Colonic mucosa (tissue), 4 donors: ENCODE data around the gene CALD1. TPM values are rescaled to one million over a fixed set of nuclear protein-coding genes. Genes with fewer than 3 reads are reported as not detected.

Experiments
- DNase-seq: peaks from one replicate; pipeline ENCODE4 v3.0.0-alpha.2; 2020
- H3K27ac ChIP-seq: fragments of 200-600 bp; one replicate; pipeline ENCODE4 v1.8.0; 2021
- H3K27me3 ChIP-seq: fragments of 200-600 bp; one replicate; pipeline ENCODE4 v1.8.0; 2021
- H3K36me3 ChIP-seq: fragments of 200-600 bp; one replicate; pipeline ENCODE4 v1.8.0; 2021
- H3K4me1 ChIP-seq: fragments of 200-600 bp; one replicate; pipeline ENCODE4 v1.8.0; 2021; ENCODE audit warnings: mild to moderate bottlenecking
- H3K4me3 ChIP-seq: fragments of 200-600 bp; one replicate; pipeline ENCODE4 v1.8.0; 2021
- H3K9ac ChIP-seq, 2 donors: one replicate each; pipeline ENCODE4 v1.7.0; 2013; ENCODE audit warnings: control low read depth in 2 of 2, low read depth in 2 of 2, low read length in 2 of 2
- H3K9me3 ChIP-seq: fragments of 200-600 bp; one replicate; pipeline ENCODE4 v1.8.0; 2021
- CTCF ChIP-seq: fragments of 200-600 bp; IDR thresholded peaks from one replicate; pipeline ENCODE4 v1.8.0; 2022; ENCODE audit warnings: antibody characterized with exemption, mild to moderate bottlenecking
- intact Hi-C: fragments of 100-400 bp; cut with DNase I; formaldehyde crosslinking; loops from one replicate; pipeline ENCODE4 v1.14.1; 2022
- total RNA-seq, 2 donors: library from RNA; stranded (reverse); fragmentation: NEBNext Ultra II Directional in 1 of 2; extraction: Animal tissue kit (Norgen Biotek cat#: 25700) in 1 of 2; gene quantifications; one replicate each; pipeline ENCODE4 v1.2.1, GENCODE V29; 2021
- donor health status: healthy.
- donor health status: DM: no; HTN: no; CAD: no.
- donor health status: DM: no; HTN: no; CAD: no.

CALD1 gene
- total RNA-seq, 2 donors from 2014 or later, result 27.4 to 193 TPM

GRCh38 chr7:134820295-134820694 lies 40.9 kb downstream of the CALD1 start:
- Histone ChIP-seq H3K4me3 (no peak overlapping the region), H3K27ac (no peak overlapping the region), H3K27me3 (no peaks in the 10 kb centered on the region), H3K9me3 (no peaks in the 10 kb centered on the region), H3K36me3 (no peaks in the 10 kb centered on the region), H3K9ac (no peak overlapping the region), H3K4me1 (no peaks in the 10 kb centered on the region)
- intact Hi-C loops, result no loop called here
- TF ChIP-seq CTCF, result no peak
- DNase-seq, result no peak

- Histone ChIP-seq H3K27ac (no peak overlapping the region), H3K9me3 (no peaks in the 10 kb centered on the region), H3K9ac (no peak overlapping the region), H3K4me3 (no peak overlapping the region), H3K36me3 (no peaks in the 10 kb centered on the region), H3K4me1 (no peaks in the 10 kb centered on the region), H3K27me3 (no peaks in the 10 kb centered on the region)
- no peak for TF ChIP-seq CTCF
- no peak for DNase-seq
- intact Hi-C loops, result no loop called here
These were observed 41.3 kb downstream of the CALD1 start for GRCh38 chr7:134820778-134821177.

GRCh38 chr7:134823400-134823799 lies 44.0 kb downstream of the CALD1 start:
- no peak for TF ChIP-seq CTCF
- no peak for DNase-seq
- intact Hi-C loops, result no loop called here
- H3K36me3 ChIP-seq, result no peaks in the 10 kb centered on the region
- H3K9ac ChIP-seq, result no peak overlapping the region
- no peaks in the 10 kb centered on the region for H3K27me3 ChIP-seq
- no peaks in the 10 kb centered on the region for H3K9me3 ChIP-seq
- H3K4me3 ChIP-seq, result no peak overlapping the region
- no peaks in the 10 kb centered on the region for H3K4me1 ChIP-seq
- no peak overlapping the region for H3K27ac ChIP-seq

GRCh38 chr7:134825666-134826065 lies 46.2 kb downstream of the CALD1 start:
- DNase-seq, result no peak
- Histone ChIP-seq H3K9ac (no peak overlapping the region), H3K9me3 (no peaks in the 10 kb centered on the region), H3K27me3 (no peaks in the 10 kb centered on the region), H3K36me3 (no peaks in the 10 kb centered on the region), H3K4me3 (no peak overlapping the region), H3K27ac (no peak overlapping the region), H3K4me1 (no peaks in the 10 kb centered on the region)
- intact Hi-C loops, result no loop called here
- no peak for TF ChIP-seq CTCF

GRCh38 chr7:134826105-134826504 lies 46.7 kb downstream of the CALD1 start:
- TF ChIP-seq CTCF, result no peak
- H3K4me1 ChIP-seq, result no peaks in the 10 kb centered on the region
- no peaks in the 10 kb centered on the region for H3K36me3 ChIP-seq
- H3K9me3 ChIP-seq, result no peaks in the 10 kb centered on the region
- intact Hi-C loops, result no loop called here
- no peaks in the 10 kb centered on the region for H3K27me3 ChIP-seq
- no peak overlapping the region for H3K9ac ChIP-seq
- no peak overlapping the region for H3K27ac ChIP-seq
- H3K4me3 ChIP-seq, result no peak overlapping the region
- no peak for DNase-seq

- Histone ChIP-seq H3K36me3 (no peaks in the 10 kb centered on the region), H3K4me1 (no peaks in the 10 kb centered on the region), H3K9me3 (no peaks in the 10 kb centered on the region), H3K4me3 (no peak overlapping the region), H3K27me3 (no peaks in the 10 kb centered on the region), H3K9ac (no peak overlapping the region), H3K27ac (peak overlapping the region; percentile 25)
- TF ChIP-seq CTCF, result no peak
- intact Hi-C loops, result no loop called here
- no peak for DNase-seq
These were observed 48.0 kb downstream of the CALD1 start for GRCh38 chr7:134827436-134827835.
